NCI-H345 treated with DMSO at 0.1 percent for 48 hours (cell line): Measurements from ENCODE around the gene FAM81A.
"Not testable (repeated sequence)": the region's sequence is repeated elsewhere in the genome, so short reads cannot be mapped to it uniquely, and the experiment has no call there.

Experiments
- DNase-seq: peaks from one replicate; lab custom pipeline; 2025; ENCODE audit not compliant: unreplicated experiment; lab: John Stamatoyannopoulos, UW

FAM81A gene

GRCh38 chr15:59424616-59425015 lies 13.4 kb upstream of the FAM81A start:
- no peak for DNase-seq

- not testable (repeated sequence) for DNase-seq
Observed at GRCh38 chr15:59428898-59429297, 9.1 kb upstream of the FAM81A start.

- DNase-seq, result no peak
Observed at GRCh38 chr15:59432389-59432788, 5.6 kb upstream of the FAM81A start.

- no peak for DNase-seq
Observed at GRCh38 chr15:59434481-59434880, 3.5 kb upstream of the FAM81A start.

GRCh38 chr15:59436774-59437141 lies 1.2 kb upstream of the FAM81A start:
- peak; percentile 50 for DNase-seq

- DNase-seq, result peak; percentile 28
Observed at GRCh38 chr15:59437142-59437816, 707 bp upstream of the FAM81A start.

- DNase-seq, result no peak
Observed at GRCh38 chr15:59438625-59439290, 772 bp downstream of the FAM81A start.

- no peak for DNase-seq
Observed at GRCh38 chr15:59439576-59439975, 1.6 kb downstream of the FAM81A start.

- DNase-seq, result no peak
Observed at GRCh38 chr15:59443341-59444072, 5.5 kb downstream of the FAM81A start.

- DNase-seq, result no peak
Observed at GRCh38 chr15:59444081-59444835, 6.3 kb downstream of the FAM81A start.

- DNase-seq, result no peak
Observed at GRCh38 chr15:59444980-59445545, 7.1 kb downstream of the FAM81A start.

- no peak for DNase-seq
Observed at GRCh38 chr15:59446232-59446957, 8.4 kb downstream of the FAM81A start.

GRCh38 chr15:59447367-59447766 lies 9.4 kb downstream of the FAM81A start:
- DNase-seq, result no peak

GRCh38 chr15:59448871-59449270 lies 10.9 kb downstream of the FAM81A start:
- DNase-seq, result no peak

- DNase-seq, result no peak
Observed at GRCh38 chr15:59453474-59454215, 15.7 kb downstream of the FAM81A start.

GRCh38 chr15:59456114-59456513 lies 18.1 kb downstream of the FAM81A start:
- DNase-seq, result peak; percentile 44

GRCh38 chr15:59457103-59457502 lies 19.1 kb downstream of the FAM81A start:
- DNase-seq, result no peak

- DNase-seq, result no peak
Observed at GRCh38 chr15:59461521-59461920, 23.5 kb downstream of the FAM81A start.

GRCh38 chr15:59473226-59473625 lies 35.2 kb downstream of the FAM81A start:
- no peak for DNase-seq

GRCh38 chr15:59475161-59475560 lies 37.2 kb downstream of the FAM81A start:
- not testable (repeated sequence) for DNase-seq
